Measurements from ENCODE around the gene DHX40. TPM values are rescaled to one million over a fixed set of nuclear protein-coding genes. Genes with fewer than 3 reads are reported as not detected.

DHX40 gene
- total and polyA plus RNA-seq, 2 of the 8 experiments (the other 6 are each of a cell fraction or from before 2014, with no cell fraction given), result 13.5 to 28.3 TPM

DNA sequence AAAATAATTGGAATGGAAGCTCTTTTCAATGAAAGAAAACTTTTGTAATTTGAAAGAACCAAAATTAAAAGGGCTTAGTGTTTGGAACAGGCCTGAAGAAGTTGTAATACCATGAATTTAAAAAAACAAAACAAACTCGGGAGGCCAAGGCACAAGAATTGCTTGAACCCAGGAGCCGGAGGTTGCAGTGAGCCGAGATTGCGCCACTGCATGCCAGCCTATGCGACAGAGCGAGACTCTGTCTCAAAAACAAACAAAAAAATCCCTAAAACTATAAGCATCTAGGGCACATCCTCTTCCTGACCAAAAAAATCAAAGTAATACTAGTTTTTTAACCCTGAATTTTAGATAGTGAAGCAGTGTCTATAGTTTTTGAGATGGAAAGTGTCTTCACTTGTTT, 67.0 kb downstream of the DHX40 start:
- H3K36me3 ChIP-seq (ENCODE audit: control insufficient read depth in 2 of 4, insufficient read depth in 4 of 4, low read length in 3 of 4), result peaks cover 0 to 6% (median 0%) of the 10 kb centered on the region in 4 experiments; a peak in 1 of 8 replicates
- 0 out of 4 replicates have a peak, but pooled peaks cover 0 to 4% of the 10 kb centered on the region in 2 experiments for H3K9me3 ChIP-seq (ENCODE audit: insufficient read depth in 2 of 2, low read depth in 1 of 2, low read length in 1 of 2)
- no peak overlapping the region for H2BK15ac ChIP-seq (ENCODE audit: low read length)
- H3K27me3 ChIP-seq (replicated peaks in 1 of 4; ENCODE audit: control insufficient read depth in 3 of 4, extremely low read depth in 1 of 4, insufficient read depth in 3 of 4, low read length in 3 of 4), result no peaks in the 10 kb centered on the region
- no peak overlapping the region for H2BK120ac ChIP-seq (replicated peaks; ENCODE audit: low read depth, low read length)
- no peak overlapping the region for H3K4me2 ChIP-seq (ENCODE audit: insufficient read depth in 1 of 2, low read depth in 2 of 2, low read length in 2 of 2)
- H3K79me1 ChIP-seq (ENCODE audit: low read depth, low read length), result no peaks in the 10 kb centered on the region; the same call in 1 of the 2 replicates
- H4K20me1 ChIP-seq (replicated peaks in 1 of 2; ENCODE audit: control insufficient read depth in 1 of 2, insufficient read depth in 2 of 2, low read length in 2 of 2), result peaks cover 5 to 14% of the 10 kb centered on the region in 2 experiments
- H3K4me1 ChIP-seq (replicated peaks in 1 of 4; ENCODE audit: control insufficient read depth in 3 of 4, insufficient read depth in 4 of 4, low read length in 3 of 4), result peaks cover 0 to 6% (median 4%) of the 10 kb centered on the region in 4 experiments; a peak in 5 of 7 replicates
- no peak overlapping the region for H2BK20ac ChIP-seq (ENCODE audit: low read length)
- H3K18ac ChIP-seq (ENCODE audit: extremely low read depth, low read length), result no peak overlapping the region
- H2BK5ac ChIP-seq (ENCODE audit: low read depth, low read length), result no peak overlapping the region
- DNase-seq (ENCODE audit: low read depth in 1 of 2, low spot score in 2 of 2), result no peak
- no peak overlapping the region for H2AFZ ChIP-seq (ENCODE audit: low read length)
- no peak overlapping the region for H2AK5ac ChIP-seq (ENCODE audit: low read depth, low read length)
- no peak overlapping the region for H2BK12ac ChIP-seq (ENCODE audit: low read depth, low read length)
- H3K27ac ChIP-seq (ENCODE audit: low read depth, low read length), result no peak overlapping the region
- ChIA-PET CTCF (ENCODE audit: partially characterized antibody) (no interaction called here), POLR2A (ENCODE audit: partially characterized antibody) (interaction anchor here (4.2 kb wide), 1 partner anchor 12 kb away, joined by 17 read pairs; the partner anchor contains the start of gene CLTC)
- H4K91ac ChIP-seq (replicated peaks; ENCODE audit: insufficient read length, low read length), result no peak overlapping the region
- H3K4me3 ChIP-seq (ENCODE audit: extremely low read depth in 1 of 4, insufficient read depth in 2 of 4, low read depth in 3 of 4, low read length in 4 of 4), result no peak overlapping the region
- no peak overlapping the region for H3K23ac ChIP-seq (ENCODE audit: insufficient read length)
- H3K14ac ChIP-seq (ENCODE audit: insufficient read length), result no peak overlapping the region
- no peak overlapping the region for H3K56ac ChIP-seq (replicated peaks; ENCODE audit: insufficient read length, low read depth, low read length)
- H3K4ac ChIP-seq (replicated peaks; ENCODE audit: insufficient read length, low read depth, low read length), result no peak overlapping the region
- no peak for TF ChIP-seq RXRA (IDR thresholded peaks at IDR 0.05; ENCODE audit: insufficient read depth, low read depth, low read length)
- TF ChIP-seq KDM4A (IDR thresholded peaks at IDR 0.05; ENCODE audit: low read depth, low read length, severe bottlenecking), result no peak
- TF ChIP-seq HDAC2 (IDR thresholded peaks at IDR 0.05; ENCODE audit: borderline replicate concordance in 1 of 2, low read depth in 2 of 2, low read length in 2 of 2), result no peak
- TF ChIP-seq BRCA1 (IDR thresholded peaks at IDR 0.05; ENCODE audit: low read depth, low read length), result no peak
- TF ChIP-seq TAF1 (IDR thresholded peaks at IDR 0.05; ENCODE audit: low read depth, low read length), result no peak
- TF ChIP-seq SP4 (IDR thresholded peaks at IDR 0.05; ENCODE audit: low read length), result no peak
- TF ChIP-seq PHF8 (conservative IDR thresholded peaks at IDR 0.05; ENCODE audit: low read depth, low read length), result no peak
- TF ChIP-seq NRF1 (IDR thresholded peaks at IDR 0.05; ENCODE audit: low read depth, low read length), result no peak
- TF ChIP-seq YY1 (IDR thresholded peaks at IDR 0.05; ENCODE audit: low read depth, low read length), result no peak
- TF ChIP-seq CHD2 (IDR thresholded peaks at IDR 0.05; ENCODE audit: low read length), result no peak
- no peak for TF ChIP-seq NANOG (IDR thresholded peaks at IDR 0.05; ENCODE audit: insufficient read depth, low read depth, low read length, poor library complexity, severe bottlenecking)
- TF ChIP-seq SRF (IDR thresholded peaks at IDR 0.05; ENCODE audit: low read depth, low read length), result no peak
- no peak for TF ChIP-seq CEBPB (IDR thresholded peaks at IDR 0.05; ENCODE audit: low read depth, low read length)
- no peak for TF ChIP-seq GTF2F1 (IDR thresholded peaks at IDR 0.05; ENCODE audit: borderline replicate concordance, low read depth, low read length)
- H3K9ac ChIP-seq (replicated peaks in 1 of 4; ENCODE audit: extremely low read depth in 1 of 4, low read depth in 3 of 4, low read length in 3 of 4), result no peak overlapping the region
- no peaks in the 10 kb centered on the region for H3K23me2 ChIP-seq (ENCODE audit: low read depth, low read length)
- no peak overlapping the region for H4K5ac ChIP-seq (ENCODE audit: insufficient read length, low read depth, low read length)
- peaks cover 27 to 93% of the 10 kb centered on the region in 2 experiments for H3K79me2 ChIP-seq (ENCODE audit: control insufficient read depth in 1 of 2, insufficient read depth in 2 of 2, low read length in 2 of 2)
- WGBS, 2 experiments (ENCODE audit: extremely low coverage in 1 of 2, insufficient coverage in 1 of 2, insufficient read length in 1 of 2, insufficient replicate concordance in 2 of 2, low coverage in 1 of 2, low lambda C conversion rate in 2 of 2, missing lambda C conversion rate in 1 of 2), result 95% methylated on average over 6 of the region's 6 CpGs; no CpG with 5 or more reads in 1 of the 2 experiments
- H4K8ac ChIP-seq (ENCODE audit: extremely low read depth, insufficient read depth, low read length), result no peak overlapping the region
- FAIRE-seq, result no peak
